Kidney glomerular epithelial cell (primary cell): ENCODE data around the gene ARL11.

Experiments
- DNase-seq: peaks from one replicate; lab custom pipeline; 2025; lab: John Stamatoyannopoulos, UW

ARL11 gene

DNA sequence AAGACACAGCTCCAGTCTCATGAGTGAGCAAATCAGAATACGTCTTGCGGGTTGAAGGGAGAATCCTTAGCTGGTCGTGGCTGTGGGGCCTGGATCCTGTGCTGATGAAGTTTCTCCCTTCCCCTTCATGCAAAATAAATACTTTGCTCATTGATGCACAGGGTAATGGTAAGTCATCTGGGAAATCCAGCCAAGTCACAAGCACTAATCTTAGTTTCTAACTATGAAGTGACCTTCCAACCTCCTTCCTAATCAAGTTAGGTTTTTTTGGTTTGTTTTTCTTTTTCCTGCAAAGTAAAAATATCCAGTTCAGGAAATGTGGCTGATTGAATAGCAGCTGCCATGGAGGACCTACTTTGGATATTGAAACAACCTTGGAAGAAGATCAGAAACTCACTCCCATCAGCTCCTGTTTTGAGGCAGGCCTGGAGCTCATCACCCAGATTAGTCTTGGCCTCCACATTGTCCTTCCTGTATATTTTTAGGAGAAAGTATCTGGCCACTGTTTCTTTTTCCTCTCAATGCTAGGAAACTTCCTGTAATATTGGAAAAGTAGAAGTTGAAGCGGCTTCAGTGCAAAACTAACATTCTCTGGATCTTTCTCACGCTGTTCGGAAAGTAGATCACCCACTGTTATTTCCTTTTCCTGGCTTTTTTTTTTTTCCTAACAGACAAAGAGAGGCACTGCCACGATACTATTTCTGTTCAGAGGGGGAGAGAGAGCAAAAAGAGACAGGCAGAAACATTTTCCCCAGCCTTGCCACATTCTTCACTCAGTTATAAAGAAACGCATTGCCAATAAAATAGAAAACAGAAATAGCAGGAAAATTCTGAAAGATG, 12.3 kb upstream of the ARL11 start:
- DNase-seq: no peak

DNA sequence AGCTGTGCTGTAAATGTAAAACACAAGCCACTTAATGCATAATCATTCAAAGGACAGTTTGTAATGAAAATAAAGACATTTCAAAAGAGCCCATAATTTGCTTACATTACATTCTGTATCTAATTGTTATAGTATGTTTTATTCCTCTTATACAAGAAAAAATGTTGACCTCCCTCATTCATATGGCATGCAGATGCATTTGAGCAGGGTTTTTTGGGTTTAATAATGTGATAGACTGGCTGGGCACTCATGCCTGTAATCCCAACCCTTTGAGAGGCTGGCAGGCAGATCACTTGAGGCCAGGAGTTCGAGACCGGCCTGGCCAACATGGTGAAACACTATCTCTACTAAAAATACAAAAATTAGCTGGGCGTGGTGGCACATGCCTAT, 11.6 kb upstream of the ARL11 start:
- no peak for DNase-seq

DNA sequence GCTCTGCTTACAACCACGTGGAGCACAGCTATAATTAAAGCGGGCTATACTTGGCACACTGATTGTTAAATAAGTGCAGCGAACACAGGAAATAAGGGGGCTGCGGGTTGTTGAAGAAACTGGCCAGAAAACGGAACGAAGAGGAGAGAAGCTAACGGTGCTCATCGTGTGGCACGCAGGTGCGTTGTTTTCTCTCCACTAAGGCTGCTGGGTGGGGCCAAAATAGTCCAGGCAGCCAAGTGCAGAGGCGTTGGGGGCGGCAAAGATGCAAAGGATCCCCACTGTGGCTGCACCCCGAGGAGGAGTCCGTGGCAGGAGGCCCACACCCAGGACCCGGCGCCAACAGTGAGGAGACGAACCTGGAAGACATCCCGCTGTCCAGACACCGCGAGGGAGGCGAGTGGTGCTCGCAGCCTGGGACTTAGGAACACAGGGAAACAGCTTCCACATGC, 8.1 kb upstream of the ARL11 start:
- DNase-seq: no peak

DNA sequence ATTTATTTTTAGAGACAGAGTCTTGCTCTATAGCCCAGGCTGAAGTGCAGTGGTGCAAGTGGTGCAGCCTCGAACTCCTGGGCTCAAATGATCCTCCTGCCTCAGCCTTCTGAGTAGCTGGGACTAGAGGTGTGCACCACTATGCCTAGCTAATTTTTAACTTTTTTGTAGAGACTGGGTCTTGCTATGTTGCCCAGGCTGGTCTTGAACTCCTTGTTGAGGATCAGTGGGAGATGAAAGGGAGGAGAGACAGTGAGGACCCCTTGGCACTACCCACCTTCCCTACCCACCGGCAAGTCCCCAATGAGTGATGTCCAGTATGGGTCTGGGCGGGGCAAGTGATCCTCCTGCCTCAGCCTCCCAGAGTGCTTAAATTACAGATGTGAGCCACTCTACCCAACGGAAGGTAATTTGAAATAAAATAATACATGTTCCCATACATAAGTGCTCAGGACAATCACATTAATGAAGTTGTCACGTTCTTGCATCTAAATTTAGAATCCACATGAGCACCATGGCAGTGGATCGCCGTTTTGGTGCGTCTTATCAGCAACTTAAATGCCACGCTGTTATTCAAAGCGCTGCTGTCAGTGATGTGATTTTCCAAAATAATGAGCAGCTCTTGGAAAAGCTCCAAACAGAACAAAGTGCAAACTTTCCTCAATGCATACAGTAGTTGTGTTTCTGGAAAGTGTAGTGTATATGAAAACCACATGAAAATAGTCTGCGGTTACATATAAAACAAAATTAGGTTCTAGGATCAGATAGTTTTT, 5.9 kb upstream of the ARL11 start:
- no peak for DNase-seq

DNA sequence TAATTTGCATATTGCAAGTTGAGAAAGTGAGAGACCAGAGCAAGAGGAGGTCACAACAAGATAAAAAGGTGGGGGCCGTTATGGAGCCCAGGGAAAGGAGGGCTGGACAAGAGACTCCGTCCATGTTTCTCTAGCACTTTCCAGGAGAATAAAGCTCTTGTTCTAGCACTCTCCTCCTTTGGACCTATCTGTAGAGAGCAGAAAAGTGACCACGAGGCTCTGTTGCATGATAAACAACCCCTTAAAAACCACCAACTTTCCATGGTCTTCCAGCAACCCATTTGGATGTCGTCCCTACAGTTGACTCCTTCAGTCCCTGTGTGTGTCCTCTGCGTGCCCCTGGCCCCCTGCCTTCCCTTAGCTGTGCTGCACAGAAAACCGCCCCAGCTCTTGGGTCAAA, 4.1 kb upstream of the ARL11 start:
- no peak for DNase-seq

DNA sequence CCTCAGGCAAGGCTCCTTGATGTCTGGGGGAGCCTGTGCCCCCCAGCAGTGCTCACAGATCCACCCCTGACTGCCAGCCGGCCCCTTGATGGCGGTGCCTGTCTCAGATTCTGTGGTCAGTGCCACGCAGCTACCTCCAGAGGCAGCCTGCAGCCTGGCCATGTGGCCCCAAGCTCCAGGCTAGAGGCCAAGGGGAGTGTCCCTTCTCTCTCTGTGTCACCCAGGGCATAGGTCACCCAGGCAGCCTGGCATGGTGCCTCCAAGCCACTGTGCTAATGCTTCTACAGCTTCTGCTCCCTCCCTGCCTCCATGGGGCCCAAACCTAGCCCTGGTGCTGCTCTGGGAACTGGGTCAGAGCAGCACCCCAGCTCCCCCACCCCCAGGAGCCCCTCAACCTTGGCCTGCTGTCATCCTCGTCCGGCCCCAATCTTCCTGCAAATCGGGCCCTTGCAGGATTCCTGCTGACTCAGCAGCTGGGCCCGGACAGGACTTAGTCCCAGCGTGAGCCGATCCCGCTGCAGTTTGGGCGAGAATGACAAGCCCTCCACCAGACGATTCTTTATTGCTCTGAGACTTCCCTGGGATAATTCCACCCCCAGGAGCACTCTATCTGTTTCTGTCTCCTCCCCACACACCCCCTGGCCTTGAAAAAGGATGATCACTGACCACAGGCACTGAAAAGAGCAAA, 2.8 kb upstream of the ARL11 start:
- DNase-seq: no peak

DNA sequence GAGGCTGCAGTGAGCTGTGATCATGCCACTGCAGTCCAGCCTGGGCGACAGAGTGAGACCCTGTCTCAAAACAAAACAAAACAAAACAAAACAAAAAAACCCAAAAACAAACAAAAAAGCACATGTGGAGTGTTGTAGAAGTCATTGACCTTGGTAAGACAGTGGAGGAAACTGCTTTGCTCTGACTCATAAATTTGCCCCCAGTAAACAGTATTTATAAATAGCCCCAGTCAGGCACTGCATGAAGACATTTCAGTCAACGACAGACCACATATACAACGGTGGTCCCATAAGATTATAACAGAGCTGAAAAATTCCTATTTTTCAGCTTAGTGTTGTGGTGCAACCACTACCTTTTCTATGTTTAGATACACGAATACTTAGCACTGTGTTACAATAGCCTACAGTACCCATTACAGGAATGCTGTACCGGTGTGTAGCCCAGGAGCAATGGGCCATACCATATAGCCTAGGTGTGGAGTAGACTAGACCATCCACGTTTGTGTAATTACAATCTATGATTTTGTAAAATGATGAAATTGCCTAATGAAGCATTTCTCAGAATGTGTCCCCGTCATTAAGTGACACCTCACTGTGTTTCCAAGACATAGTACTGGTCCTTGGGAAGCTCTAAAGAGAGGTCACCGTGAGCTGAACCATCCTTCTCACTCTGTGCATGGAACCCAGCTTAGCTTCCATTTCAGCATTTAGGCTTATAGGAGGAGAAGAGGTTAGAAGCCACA, 1.1 kb downstream of the ARL11 start:
- DNase-seq: no peak

DNA sequence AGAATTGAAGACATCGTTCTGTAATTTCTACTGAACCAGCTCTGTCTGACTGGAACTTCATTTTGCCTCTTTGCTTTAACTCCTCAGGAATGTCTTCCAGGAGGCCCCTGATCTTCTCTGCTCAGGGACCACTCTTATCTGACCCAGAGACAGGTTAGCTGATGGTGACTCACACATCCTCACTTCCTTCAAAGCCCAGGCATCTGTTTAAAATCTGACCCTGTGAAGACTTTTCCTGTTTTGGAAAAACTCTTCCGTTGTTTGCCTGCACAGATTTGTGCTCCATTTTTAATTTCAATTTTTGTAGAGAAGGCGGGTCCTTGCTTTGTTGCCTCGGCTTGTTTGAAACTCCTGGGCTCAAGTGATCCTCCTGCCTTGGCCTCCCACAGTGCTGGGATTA, 1.6 kb downstream of the ARL11 start:
- DNase-seq: no peak

DNA sequence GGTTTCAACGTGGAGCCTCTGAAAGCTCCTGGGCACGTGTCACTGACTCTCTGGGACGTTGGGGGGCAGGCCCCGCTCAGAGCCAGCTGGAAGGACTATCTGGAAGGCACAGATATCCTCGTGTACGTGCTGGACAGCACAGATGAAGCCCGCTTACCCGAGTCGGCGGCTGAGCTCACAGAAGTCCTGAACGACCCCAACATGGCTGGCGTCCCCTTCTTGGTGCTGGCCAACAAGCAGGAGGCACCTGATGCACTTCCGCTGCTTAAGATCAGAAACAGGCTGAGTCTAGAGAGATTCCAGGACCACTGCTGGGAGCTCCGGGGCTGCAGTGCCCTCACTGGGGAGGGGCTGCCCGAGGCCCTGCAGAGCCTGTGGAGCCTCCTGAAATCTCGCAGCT, 2.3 kb downstream of the ARL11 start:
- DNase-seq: no peak

DNA sequence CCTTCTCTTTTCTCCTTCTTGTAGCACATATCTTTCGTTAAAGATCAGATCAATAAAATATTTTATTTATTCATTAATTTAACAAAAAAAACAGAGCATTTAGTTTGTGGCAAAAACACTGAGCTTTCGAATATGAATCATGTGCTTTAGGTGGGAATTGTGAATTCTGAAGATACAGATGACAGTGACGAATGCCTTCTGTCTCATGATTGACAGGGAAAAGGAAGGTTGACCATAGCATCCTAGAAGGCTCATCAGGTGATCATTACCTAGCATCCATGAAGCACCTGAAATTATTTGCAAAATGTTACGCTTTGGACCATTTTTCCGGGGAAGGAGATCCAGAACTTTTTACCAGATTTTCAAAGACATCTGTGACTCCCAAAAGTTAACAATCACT, 3.8 kb downstream of the ARL11 start:
- no peak for DNase-seq

DNA sequence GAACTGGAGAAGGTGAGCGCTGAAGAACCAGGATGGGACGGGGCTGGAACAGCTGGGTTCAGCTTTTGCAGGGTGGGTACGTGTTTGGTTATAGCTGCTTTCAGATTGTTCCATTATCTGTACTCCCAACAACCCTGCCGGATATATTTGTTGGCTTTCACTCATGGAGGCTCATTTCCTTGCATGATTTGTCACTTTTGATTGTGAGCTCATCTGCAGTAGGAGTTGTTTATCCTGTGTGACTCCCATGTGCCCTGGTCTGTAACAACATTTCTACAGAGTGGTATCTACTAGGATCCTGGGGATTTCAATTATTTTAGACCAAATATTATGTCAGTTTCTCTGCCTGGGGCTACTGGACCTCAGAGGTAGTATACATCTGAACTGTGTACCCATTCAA, 5.4 kb downstream of the ARL11 start:
- no peak for DNase-seq

DNA sequence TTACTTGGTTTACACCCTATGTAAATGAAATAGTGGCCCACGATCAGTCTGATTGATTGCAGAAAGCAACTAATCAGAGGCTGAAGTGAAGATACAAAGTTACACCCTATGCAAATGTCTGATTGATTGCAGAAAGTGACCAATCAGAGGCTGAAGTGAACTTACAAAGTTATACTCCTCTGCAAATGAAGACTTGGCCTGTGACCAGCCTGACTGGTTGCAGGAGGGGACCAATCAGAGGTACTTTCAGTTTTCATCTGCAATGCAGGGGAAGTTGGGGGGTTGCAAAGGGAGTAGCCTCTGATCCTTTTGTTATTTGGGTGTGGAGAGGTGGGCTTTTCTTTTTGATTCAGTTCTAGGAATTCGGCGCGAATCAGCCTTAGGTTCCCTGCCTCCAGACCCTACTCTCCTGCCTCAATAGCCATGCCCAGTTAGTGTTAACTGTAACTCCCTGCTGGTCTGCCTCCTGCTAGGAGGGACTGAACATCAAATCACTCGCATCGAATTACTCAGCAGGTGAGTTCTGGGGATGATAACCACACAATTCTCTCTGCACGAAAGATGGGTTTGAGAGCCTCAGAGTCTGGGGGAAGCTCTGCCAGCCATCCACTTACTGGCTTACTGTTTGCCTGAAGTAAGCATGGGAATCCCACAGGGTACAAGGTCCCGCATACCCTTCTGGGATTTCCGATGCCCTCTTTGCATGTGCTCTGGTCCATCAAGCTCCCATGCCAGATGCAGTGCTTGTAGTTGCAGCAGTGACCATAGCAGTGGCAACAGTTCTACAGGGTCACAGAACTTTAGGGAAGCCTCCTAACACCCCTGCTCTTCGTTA, 7.5 kb downstream of the ARL11 start:
- DNase-seq: no peak

DNA sequence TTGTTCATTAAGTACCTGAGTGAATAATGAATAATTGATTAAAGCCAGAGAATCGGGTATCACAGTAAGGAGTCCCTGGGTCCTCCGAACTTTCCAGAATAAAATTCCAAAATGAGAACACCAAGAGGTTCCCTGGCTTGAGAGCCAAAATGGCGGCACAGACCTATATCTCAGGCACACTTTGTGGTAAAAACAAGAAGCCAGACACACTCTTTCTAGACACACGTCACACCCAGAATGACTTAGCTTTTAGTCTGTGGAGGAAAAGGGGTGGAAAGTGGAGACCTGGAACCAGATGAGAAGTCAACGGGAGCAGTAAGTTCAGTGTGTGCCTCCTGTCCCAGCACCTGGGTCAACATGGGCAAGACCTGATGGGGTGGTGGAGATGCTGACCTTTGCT, 8.4 kb downstream of the ARL11 start:
- DNase-seq: no peak

DNA sequence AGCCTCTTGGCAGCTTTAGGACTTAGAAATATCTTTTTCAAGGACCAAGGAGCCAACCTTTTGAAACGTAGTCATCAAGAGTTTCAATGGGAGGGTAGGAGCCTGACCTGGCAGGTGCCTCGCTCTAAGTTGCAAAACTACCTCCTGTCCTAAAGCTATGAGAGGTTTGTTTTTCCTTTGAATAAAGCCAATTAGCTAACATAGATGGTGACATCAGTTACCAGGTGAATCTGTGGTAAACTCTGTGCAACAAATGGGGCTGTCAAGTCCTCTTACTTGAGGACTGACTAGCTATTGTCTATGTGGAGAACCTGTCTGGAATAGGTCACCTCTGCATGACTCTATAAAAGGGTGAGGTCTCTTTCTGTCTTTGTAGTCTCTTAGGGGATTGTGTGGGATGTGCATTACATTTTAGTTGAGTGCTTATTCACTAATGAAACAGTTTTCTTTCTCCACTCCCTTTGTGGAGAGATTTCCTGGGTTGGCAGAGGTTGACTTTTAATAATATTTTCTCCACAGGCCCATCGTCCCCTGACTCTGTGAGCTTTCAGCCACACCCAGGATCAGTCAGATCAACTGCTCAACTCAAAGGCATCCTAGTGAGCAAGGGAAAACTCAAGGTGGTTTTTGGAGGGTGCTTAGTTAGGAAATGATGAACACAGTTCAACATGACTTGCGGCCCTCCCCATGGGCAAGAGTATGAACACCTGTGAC, 9.9 kb downstream of the ARL11 start:
- no peak for DNase-seq

DNA sequence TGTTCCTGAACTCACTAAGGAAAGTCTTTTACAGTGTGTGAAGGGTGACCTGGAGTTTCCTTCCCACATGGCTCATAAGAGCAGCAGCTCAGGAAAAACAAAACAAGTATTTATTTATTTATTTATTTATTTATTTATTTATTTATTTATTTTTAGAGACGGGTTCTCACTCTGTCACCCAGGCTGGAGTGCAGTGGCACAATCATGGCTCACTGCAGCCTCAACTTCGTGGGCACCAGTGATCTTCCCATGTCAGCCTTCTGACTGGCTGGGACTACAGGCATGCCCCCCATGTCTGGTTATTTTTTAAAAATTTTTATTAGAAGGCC, 10.4 kb downstream of the ARL11 start:
- DNase-seq: no peak

DNA sequence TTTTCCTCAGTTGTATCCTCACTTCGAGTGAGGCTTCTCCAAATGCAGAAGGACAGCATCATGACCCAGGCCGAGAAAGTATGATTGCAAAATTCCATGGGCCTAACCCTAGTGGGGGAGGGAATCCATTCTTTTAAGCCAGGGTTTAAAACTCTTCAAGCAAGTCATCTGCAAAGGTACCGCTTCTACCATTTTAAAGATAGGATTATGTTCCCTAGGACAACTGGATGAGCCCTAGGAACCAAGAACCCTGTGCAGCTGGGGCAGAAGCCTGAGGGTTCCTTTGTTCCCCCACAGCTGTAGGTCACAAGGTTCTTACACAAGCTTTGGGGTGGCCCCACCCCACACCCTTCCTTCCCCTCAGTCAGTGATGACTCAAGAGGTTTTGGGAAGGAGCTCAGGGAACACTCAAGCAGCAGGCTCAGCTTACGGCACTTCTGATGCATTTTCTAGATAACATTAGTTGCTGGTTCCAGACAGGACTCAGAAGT, 13.5 kb downstream of the ARL11 start:
- no peak for DNase-seq

DNA sequence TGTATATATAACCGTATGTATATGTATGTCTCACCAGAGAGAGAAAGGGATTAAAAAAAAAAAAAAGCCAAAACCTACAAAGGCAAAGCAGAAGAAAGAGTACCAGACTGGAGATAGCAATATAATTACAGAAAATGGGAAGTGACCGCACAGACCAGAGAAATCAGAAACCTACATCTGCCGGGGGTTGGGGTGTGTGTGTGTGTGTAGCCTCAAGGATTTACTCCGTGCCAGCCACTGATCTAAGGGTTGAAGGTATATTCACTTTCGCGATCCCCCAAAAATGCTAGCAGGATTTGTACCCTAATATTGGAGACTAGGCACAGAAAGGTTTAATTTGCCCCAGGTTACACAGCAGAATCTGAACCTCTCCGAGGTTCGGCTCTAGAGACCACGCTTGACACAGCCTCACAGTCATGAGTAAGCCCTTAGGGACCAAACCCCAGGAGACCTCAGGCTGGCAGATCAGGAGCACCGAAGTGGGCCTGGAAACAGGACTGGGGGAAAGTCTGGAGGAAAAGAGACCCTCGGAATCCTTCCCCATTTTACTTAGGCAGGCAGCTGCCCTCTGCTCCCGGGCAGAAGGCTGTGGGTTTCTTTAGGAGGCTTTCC, 14.8 kb downstream of the ARL11 start:
- DNase-seq: no peak

DNA sequence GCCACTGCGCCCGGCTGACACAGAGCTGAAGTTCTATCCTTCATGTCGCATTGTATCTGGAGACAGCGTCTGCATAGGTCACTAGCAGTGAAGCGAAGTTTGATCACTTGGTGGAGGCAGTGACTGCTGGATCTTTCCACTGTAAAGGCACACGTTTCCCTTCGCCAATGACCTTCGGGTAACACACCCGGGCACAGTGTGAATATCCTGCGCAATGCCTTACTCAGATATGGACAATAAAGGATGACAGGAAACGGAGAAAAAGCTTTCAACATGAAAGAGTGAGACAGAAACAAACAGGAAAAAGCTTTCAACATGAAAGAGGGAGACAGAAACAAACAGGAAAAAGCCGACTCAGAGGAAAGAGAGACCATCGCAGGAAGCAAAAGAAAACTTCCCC, 17.1 kb downstream of the ARL11 start:
- no peak for DNase-seq

DNA sequence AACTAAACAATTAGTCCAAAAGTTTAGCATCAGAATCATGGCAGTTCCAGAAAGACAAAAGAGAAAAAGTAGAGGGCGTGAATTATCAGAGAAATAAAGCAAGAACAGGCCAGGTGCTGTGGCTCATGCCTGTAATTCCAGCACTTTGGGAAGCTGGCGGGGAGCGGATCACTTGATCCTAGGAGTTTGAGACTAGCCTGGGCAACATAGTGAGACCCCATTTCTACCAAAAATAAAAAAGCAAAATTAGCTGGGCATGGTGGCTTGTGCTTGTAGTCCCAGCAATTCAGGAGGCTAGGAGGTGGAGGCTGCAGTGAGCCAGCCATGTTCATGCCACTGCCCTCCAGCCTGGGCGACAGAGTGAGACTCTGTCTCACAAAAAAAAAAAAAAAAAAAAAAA, 18.4 kb downstream of the ARL11 start:
- DNase-seq: no peak
